Measurements from ENCODE around the gene EHMT2.

The EHMT2 gene

DNA sequence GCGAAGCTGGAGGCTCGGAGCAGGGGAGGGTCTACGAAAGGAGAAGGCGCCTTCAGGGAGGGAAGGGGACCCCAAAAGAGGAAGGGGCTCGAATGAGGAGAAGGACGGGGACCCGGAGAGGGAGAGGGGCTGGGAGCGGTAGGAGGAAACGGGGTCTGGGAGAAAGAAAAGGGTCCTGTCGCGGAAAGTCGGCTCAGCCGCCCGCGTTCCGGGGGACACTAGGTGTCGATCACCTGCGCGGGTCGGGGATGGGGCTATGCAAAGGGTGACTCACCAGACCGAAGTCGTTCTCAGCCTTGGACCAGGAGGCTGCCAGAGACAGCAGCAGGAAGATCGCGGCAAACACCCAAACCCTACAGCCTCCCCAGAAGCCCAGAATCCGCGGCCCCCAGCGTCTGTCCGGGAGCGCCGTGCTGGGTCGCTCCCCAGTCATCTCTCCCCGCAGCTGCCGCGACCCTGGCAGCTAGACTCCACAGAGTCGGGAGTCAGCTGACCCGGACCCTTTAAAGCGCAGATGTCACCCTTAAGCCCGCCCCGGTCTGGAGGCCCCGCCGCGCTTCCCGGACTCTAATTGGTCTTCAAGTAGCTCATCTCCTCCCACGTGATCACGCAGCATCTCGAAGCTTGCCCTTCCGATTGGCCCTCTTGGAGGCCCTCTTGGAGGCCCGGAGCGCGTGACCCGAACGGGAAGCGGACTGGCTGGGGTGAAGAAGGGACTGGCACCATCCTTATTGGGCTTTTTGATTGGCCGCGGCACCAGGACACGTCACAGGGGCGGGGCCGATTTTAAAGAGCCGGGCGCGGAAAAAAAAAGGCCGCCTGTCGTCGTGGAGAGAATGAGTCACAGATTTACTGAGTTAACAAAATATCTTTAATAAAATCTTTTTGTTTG is 34.9 kb downstream of the EHMT2 start, which contains the start of gene NEU1 (continued):
- TF ChIP-seq ZNF16 (tag by site-specific recombination; IDR thresholded peaks at IDR 0.05; ENCODE audit: low read depth): no peak
- no peak for TF ChIP-seq ZFP41 (tag by site-specific recombination; IDR thresholded peaks at IDR 0.05; ENCODE audit: borderline replicate concordance)
- peak; percentile 19; the same call in 1 of the 2 replicates for TF ChIP-seq ZFHX2 (tag by site-specific recombination; conservative IDR thresholded peaks at IDR 0.05)
- TF ChIP-seq EGR2 (tag by site-specific recombination; IDR thresholded peaks at IDR 0.05; ENCODE audit: low read depth): no peak
- no peak for TF ChIP-seq ZNF623 (tag by site-specific recombination; IDR thresholded peaks at IDR 0.05)
- TF ChIP-seq ZNF302 (tag by site-specific recombination; IDR thresholded peaks at IDR 0.05; ENCODE audit: low read depth): no peak
- TF ChIP-seq, protein P1, sequence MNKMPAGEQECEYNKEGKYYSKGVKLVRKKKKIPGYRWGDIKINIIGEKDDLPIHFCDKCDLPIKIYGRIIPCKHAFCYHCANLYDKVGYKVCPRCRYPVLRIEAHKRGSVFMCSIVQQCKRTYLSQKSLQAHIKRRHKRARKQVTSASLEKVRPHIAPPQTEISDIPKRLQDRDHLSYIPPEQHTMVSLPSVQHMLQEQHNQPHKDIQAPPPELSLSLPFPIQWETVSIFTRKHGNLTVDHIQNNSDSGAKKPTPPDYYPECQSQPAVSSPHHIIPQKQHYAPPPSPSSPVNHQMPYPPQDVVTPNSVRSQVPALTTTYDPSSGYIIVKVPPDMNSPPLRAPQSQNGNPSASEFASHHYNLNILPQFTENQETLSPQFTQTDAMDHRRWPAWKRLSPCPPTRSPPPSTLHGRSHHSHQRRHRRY (tag by site-specific recombination; IDR thresholded peaks at IDR 0.05): no peak
- TF ChIP-seq ZNF473 (tag by site-specific recombination; IDR thresholded peaks at IDR 0.05): no peak
- no peak for TF ChIP-seq YY1 (tag by site-specific recombination; IDR thresholded peaks at IDR 0.05)
- peak; percentile 50; the same call in 1 of the 2 replicates for TF ChIP-seq ZNF561 (tag by site-specific recombination; IDR thresholded peaks at IDR 0.05; ENCODE audit: borderline replicate concordance)
- TF ChIP-seq, protein P2, sequence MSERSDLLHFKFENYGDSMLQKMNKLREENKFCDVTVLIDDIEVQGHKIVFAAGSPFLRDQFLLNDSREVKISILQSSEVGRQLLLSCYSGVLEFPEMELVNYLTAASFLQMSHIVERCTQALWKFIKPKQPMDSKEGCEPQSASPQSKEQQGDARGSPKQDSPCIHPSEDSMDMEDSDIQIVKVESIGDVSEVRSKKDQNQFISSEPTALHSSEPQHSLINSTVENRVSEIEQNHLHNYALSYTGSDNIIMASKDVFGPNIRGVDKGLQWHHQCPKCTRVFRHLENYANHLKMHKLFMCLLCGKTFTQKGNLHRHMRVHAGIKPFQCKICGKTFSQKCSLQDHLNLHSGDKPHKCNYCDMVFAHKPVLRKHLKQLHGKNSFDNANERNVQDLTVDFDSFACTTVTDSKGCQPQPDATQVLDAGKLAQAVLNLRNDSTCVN (tag by site-specific recombination; optimal IDR thresholded peaks at IDR 0.05): peak; percentile 58
- TF ChIP-seq, protein P3, sequence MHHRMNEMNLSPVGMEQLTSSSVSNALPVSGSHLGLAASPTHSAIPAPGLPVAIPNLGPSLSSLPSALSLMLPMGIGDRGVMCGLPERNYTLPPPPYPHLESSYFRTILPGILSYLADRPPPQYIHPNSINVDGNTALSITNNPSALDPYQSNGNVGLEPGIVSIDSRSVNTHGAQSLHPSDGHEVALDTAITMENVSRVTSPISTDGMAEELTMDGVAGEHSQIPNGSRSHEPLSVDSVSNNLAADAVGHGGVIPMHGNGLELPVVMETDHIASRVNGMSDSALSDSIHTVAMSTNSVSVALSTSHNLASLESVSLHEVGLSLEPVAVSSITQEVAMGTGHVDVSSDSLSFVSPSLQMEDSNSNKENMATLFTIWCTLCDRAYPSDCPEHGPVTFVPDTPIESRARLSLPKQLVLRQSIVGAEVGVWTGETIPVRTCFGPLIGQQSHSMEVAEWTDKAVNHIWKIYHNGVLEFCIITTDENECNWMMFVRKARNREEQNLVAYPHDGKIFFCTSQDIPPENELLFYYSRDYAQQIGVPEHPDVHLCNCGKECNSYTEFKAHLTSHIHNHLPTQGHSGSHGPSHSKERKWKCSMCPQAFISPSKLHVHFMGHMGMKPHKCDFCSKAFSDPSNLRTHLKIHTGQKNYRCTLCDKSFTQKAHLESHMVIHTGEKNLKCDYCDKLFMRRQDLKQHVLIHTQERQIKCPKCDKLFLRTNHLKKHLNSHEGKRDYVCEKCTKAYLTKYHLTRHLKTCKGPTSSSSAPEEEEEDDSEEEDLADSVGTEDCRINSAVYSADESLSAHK (tag by site-specific recombination; IDR thresholded peaks at IDR 0.05): peak; percentile 24; the same call in 1 of the 2 replicates
- no peak for TF ChIP-seq ZNF600 (tag by site-specific recombination; IDR thresholded peaks at IDR 0.05)
- peak; percentile 99 for TF ChIP-seq SP2 (tag by site-specific recombination; IDR thresholded peaks at IDR 0.05)
- TF ChIP-seq YY2 (tag by site-specific recombination; IDR thresholded peaks at IDR 0.05): no peak
- TF ChIP-seq, protein P4, sequence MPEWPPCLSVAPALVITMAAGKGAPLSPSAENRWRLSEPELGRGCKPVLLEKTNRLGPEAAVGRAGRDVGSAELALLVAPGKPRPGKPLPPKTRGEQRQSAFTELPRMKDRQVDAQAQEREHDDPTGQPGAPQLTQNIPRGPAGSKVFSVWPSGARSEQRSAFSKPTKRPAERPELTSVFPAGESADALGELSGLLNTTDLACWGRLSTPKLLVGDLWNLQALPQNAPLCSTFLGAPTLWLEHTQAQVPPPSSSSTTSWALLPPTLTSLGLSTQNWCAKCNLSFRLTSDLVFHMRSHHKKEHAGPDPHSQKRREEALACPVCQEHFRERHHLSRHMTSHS (tag by site-specific recombination; IDR thresholded peaks at IDR 0.05): no peak
- TF ChIP-seq ZNF391 (tag by site-specific recombination; IDR thresholded peaks at IDR 0.05; ENCODE audit: borderline replicate concordance, low read depth): no peak
- TF ChIP-seq, protein P5, sequence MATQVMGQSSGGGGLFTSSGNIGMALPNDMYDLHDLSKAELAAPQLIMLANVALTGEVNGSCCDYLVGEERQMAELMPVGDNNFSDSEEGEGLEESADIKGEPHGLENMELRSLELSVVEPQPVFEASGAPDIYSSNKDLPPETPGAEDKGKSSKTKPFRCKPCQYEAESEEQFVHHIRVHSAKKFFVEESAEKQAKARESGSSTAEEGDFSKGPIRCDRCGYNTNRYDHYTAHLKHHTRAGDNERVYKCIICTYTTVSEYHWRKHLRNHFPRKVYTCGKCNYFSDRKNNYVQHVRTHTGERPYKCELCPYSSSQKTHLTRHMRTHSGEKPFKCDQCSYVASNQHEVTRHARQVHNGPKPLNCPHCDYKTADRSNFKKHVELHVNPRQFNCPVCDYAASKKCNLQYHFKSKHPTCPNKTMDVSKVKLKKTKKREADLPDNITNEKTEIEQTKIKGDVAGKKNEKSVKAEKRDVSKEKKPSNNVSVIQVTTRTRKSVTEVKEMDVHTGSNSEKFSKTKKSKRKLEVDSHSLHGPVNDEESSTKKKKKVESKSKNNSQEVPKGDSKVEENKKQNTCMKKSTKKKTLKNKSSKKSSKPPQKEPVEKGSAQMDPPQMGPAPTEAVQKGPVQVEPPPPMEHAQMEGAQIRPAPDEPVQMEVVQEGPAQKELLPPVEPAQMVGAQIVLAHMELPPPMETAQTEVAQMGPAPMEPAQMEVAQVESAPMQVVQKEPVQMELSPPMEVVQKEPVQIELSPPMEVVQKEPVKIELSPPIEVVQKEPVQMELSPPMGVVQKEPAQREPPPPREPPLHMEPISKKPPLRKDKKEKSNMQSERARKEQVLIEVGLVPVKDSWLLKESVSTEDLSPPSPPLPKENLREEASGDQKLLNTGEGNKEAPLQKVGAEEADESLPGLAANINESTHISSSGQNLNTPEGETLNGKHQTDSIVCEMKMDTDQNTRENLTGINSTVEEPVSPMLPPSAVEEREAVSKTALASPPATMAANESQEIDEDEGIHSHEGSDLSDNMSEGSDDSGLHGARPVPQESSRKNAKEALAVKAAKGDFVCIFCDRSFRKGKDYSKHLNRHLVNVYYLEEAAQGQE (tag by site-specific recombination; IDR thresholded peaks at IDR 0.05): peak; percentile 38; the same call in 1 of the 2 replicates
- TF ChIP-seq, protein P6, sequence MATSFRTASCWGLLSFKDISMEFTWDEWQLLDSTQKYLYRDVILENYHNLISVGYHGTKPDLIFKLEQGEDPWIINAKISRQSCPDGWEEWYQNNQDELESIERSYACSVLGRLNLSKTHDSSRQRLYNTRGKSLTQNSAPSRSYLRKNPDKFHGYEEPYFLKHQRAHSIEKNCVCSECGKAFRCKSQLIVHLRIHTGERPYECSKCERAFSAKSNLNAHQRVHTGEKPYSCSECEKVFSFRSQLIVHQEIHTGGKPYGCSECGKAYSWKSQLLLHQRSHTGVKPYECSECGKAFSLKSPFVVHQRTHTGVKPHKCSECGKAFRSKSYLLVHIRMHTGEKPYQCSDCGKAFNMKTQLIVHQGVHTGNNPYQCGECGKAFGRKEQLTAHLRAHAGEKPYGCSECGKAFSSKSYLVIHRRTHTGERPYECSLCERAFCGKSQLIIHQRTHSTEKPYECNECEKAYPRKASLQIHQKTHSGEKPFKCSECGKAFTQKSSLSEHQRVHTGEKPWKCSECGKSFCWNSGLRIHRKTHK (tag by site-specific recombination; IDR thresholded peaks at IDR 0.05): no peak
- 0 out of 2 replicates have a peak, but pooled peaks have one; percentile 48 for TF ChIP-seq ZNF707 (tag by site-specific recombination; IDR thresholded peaks at IDR 0.05)
- TF ChIP-seq KLF10 (tag by site-specific recombination; IDR thresholded peaks at IDR 0.05): peak; percentile 88; the same call in 1 of the 2 replicates
- TF ChIP-seq ZBTB1 (tag by site-specific recombination; IDR thresholded peaks at IDR 0.05): no peak
- no peak for TF ChIP-seq ZNF791 (tag by site-specific recombination; IDR thresholded peaks at IDR 0.05)
- no peak for TF ChIP-seq ZNF654 (tag by site-specific recombination; IDR thresholded peaks at IDR 0.05; ENCODE audit: low read depth)
- TF ChIP-seq ZNF19 (tag by site-specific recombination; IDR thresholded peaks at IDR 0.05; ENCODE audit: low read depth): no peak
- TF ChIP-seq, protein P7, sequence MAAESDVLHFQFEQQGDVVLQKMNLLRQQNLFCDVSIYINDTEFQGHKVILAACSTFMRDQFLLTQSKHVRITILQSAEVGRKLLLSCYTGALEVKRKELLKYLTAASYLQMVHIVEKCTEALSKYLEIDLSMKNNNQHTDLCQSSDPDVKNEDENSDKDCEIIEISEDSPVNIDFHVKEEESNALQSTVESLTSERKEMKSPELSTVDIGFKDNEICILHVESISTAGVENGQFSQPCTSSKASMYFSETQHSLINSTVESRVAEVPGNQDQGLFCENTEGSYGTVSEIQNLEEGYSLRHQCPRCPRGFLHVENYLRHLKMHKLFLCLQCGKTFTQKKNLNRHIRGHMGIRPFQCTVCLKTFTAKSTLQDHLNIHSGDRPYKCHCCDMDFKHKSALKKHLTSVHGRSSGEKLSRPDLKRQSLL (tag by site-specific recombination; IDR thresholded peaks at IDR 0.05): 0 out of 2 replicates have a peak, but pooled peaks have one; percentile 23
- no peak; the same call in 1 of the 2 replicates for TF ChIP-seq IKZF3 (tag by site-specific recombination; IDR thresholded peaks at IDR 0.05)
